NT2/D1 (cell line): ENCODE results near the gene ASCL2.

ENCODE experiments used
- SUZ12 ChIP-seq: IDR thresholded peaks from 2 replicates; pipeline ENCODE4 v1.6.1; 2011; ENCODE audit not compliant: insufficient read length, insufficient read depth; ENCODE audit errors: extremely low read depth
- YY1 ChIP-seq: IDR thresholded peaks from 2 replicates; pipeline ENCODE4 v1.6.1; 2011; ENCODE audit not compliant: insufficient read length, insufficient read depth
- ZNF274 ChIP-seq: IDR thresholded peaks from 2 replicates; pipeline ENCODE4 v1.6.1; 2011; ENCODE audit warnings: mild to moderate bottlenecking, low read depth, low read length

- TF ChIP-seq YY1 (no peak), SUZ12 (no peak), ZNF274 (no peak)
Measured at GRCh38 chr11:2250485-2250884, 19.9 kb downstream of the ASCL2 start.
